ENCODE results near the gene SLC44A3. TPM values are rescaled to one million over a fixed set of nuclear protein-coding genes. Genes with fewer than 3 reads are reported as not detected.

Gene SLC44A3
- total and polyA plus RNA-seq, 2 of the 8 experiments (the other 6 are each of a cell fraction or from before 2014, with no cell fraction given), result 4.2 to 5.0 TPM

GRCh38 chr1:94872771-94873495 lies 52.8 kb downstream of the SLC44A3 start:
- 95% methylated on average over 4 of the region's 4 CpGs; no CpG with 5 or more reads in 1 of the 2 experiments for WGBS, 2 experiments (ENCODE audit: extremely low coverage in 1 of 2, insufficient coverage in 1 of 2, insufficient read length in 1 of 2, insufficient replicate concordance in 2 of 2, low coverage in 1 of 2, low lambda C conversion rate in 2 of 2, missing lambda C conversion rate in 1 of 2)
- Histone ChIP-seq H2AK5ac (ENCODE audit: low read depth, low read length) (no peak overlapping the region), H4K8ac (ENCODE audit: extremely low read depth, insufficient read depth, low read length) (no peak overlapping the region), H3K4me2 (ENCODE audit: insufficient read depth in 1 of 2, low read depth in 2 of 2, low read length in 2 of 2) (no peak overlapping the region), H3K9ac (replicated peaks in 1 of 4; ENCODE audit: extremely low read depth in 1 of 4, low read depth in 3 of 4, low read length in 3 of 4) (no peak overlapping the region), H3K79me1 (ENCODE audit: low read depth, low read length) (no peaks in the 10 kb centered on the region), H2BK12ac (ENCODE audit: low read depth, low read length) (no peak overlapping the region), H3K36me3 (ENCODE audit: control insufficient read depth in 2 of 4, insufficient read depth in 4 of 4, low read length in 3 of 4) (no peaks in the 10 kb centered on the region), H2BK120ac (replicated peaks; ENCODE audit: low read depth, low read length) (no peak overlapping the region), H3K23me2 (ENCODE audit: low read depth, low read length) (no peaks in the 10 kb centered on the region), H3K4me1 (replicated peaks in 1 of 4; ENCODE audit: control insufficient read depth in 3 of 4, insufficient read depth in 4 of 4, low read length in 3 of 4) (peaks cover 0 to 7% (median 5%) of the 10 kb centered on the region in 4 experiments; a peak in 2 of 7 replicates), H2BK20ac (ENCODE audit: low read length) (no peak overlapping the region), H3K27me3 (replicated peaks in 1 of 4; ENCODE audit: control insufficient read depth in 3 of 4, extremely low read depth in 1 of 4, insufficient read depth in 3 of 4, low read length in 3 of 4) (no peaks in the 10 kb centered on the region), H3K56ac (replicated peaks; ENCODE audit: insufficient read length, low read depth, low read length) (no peak overlapping the region), H3K27ac (ENCODE audit: low read depth, low read length) (no peak overlapping the region), H3K4ac (replicated peaks; ENCODE audit: insufficient read length, low read depth, low read length) (no peak overlapping the region), H3K9me3 (ENCODE audit: insufficient read depth in 2 of 2, low read depth in 1 of 2, low read length in 1 of 2) (no peaks in the 10 kb centered on the region; a peak in 1 of 4 replicates), H2AFZ (ENCODE audit: low read length) (no peak overlapping the region), H3K23ac (ENCODE audit: insufficient read length) (no peak overlapping the region), H3K14ac (ENCODE audit: insufficient read length) (no peak overlapping the region), H3K79me2 (ENCODE audit: control insufficient read depth in 1 of 2, insufficient read depth in 2 of 2, low read length in 2 of 2) (no peaks in the 10 kb centered on the region), H3K18ac (ENCODE audit: extremely low read depth, low read length) (no peak overlapping the region), H2BK15ac (ENCODE audit: low read length) (no peak overlapping the region), H3K4me3 (ENCODE audit: extremely low read depth in 1 of 4, insufficient read depth in 2 of 4, low read depth in 3 of 4, low read length in 4 of 4) (no peak overlapping the region), H4K20me1 (replicated peaks in 1 of 2; ENCODE audit: control insufficient read depth in 1 of 2, insufficient read depth in 2 of 2, low read length in 2 of 2) (no peaks in the 10 kb centered on the region), H4K91ac (replicated peaks; ENCODE audit: insufficient read length, low read length) (no peak overlapping the region), H4K5ac (ENCODE audit: insufficient read length, low read depth, low read length) (no peak overlapping the region), H2BK5ac (ENCODE audit: low read depth, low read length) (no peak overlapping the region)
- POLR2A ChIA-PET (ENCODE audit: partially characterized antibody), result interaction anchor here (0.7 to 0.8 kb wide), 2 partner anchors 8 to 10 kb away, joined by 3 to 4 read pairs; no protein-coding TSS in a partner anchor
- no peak for DNase-seq (ENCODE audit: low read depth in 1 of 2, low spot score in 2 of 2)
- CTCF ChIA-PET (ENCODE audit: partially characterized antibody), result interaction anchor here (0.6 to 2.8 kb wide), 8 partner anchors 9 to 217 kb away, joined by 3 to 19 read pairs (median 3); no protein-coding TSS in a partner anchor
- no peak for TF ChIP-seq SP1 (IDR thresholded peaks at IDR 0.05; ENCODE audit: low read depth, low read length)
- TF ChIP-seq ATF3 (IDR thresholded peaks at IDR 0.05; ENCODE audit: insufficient read depth, low read depth, low read length), result no peak
- no peak for FAIRE-seq

Measured in H1 (cell line).